PFSK-1 (cell line): ENCODE data around the gene NDOR1.

Experiments used
- FOXP2 ChIP-seq: optimal IDR thresholded peaks from 2 replicates; pipeline ENCODE3; 2011; ENCODE audit warnings: borderline replicate concordance, control low read depth, inconsistent platforms; ENCODE audit not compliant: insufficient read depth; ENCODE audit errors: extremely low read length, extremely low read depth
- POLR2AphosphoS5 ChIP-seq: IDR thresholded peaks from 2 replicates; pipeline ENCODE4 v1.6.1; 2012; ENCODE audit warnings: low read depth, mild to moderate bottlenecking, control low read depth, low read length, moderate library complexity
- SIN3A ChIP-seq: IDR thresholded peaks from 2 replicates; pipeline ENCODE4 v1.6.1; 2012; ENCODE audit warnings: mild to moderate bottlenecking, low read length, moderate library complexity, borderline replicate concordance; ENCODE audit not compliant: insufficient read depth
- TAF1 ChIP-seq: IDR thresholded peaks from 2 replicates; pipeline ENCODE4 v1.6.1; 2012; ENCODE audit warnings: low read length, control low read depth, borderline replicate concordance; ENCODE audit not compliant: insufficient read depth
- TF ChIP-seq, protein P1 (sequence below), 2 experiments: IDR thresholded peaks; 2 replicates each; pipeline versions ENCODE4 v1.6.1 to v1.8.0; 2011 to 2012; ENCODE audit warnings: low read depth in 2 of 2, low read length in 2 of 2, control low read depth in 1 of 2, inconsistent platforms in 1 of 2, mild to moderate bottlenecking in 1 of 2, moderate library complexity in 1 of 2; ENCODE audit not compliant: insufficient read depth in 1 of 2

DNA sequence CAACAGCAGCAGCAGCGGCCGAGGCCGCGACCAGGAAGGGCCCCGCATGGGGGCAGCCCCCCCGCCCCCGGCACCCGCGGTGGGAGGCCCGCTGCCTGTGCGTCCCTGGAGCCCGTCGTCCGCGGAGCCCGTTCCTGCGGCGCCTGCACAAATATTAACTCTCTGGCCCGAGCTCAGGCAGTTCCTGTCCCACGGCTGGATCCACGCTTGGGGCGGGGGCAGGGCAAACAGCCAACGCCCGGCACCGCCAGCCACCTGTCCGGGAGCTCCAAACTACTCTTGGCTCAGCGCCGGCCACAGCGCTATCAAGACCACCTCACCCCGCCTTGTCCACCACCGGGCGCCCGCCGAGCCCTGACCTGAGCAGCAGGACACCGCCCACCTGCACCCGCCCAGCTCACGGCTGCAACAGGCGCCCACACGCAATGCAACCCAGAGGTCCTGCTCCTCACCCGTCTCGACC lies 35.6 kb upstream of the NDOR1 start, which contains the start of gene LRRC26:
- no peak for TF ChIP-seq POLR2AphosphoS5
- no peak for TF ChIP-seq TAF1
- TF ChIP-seq, protein P1, sequence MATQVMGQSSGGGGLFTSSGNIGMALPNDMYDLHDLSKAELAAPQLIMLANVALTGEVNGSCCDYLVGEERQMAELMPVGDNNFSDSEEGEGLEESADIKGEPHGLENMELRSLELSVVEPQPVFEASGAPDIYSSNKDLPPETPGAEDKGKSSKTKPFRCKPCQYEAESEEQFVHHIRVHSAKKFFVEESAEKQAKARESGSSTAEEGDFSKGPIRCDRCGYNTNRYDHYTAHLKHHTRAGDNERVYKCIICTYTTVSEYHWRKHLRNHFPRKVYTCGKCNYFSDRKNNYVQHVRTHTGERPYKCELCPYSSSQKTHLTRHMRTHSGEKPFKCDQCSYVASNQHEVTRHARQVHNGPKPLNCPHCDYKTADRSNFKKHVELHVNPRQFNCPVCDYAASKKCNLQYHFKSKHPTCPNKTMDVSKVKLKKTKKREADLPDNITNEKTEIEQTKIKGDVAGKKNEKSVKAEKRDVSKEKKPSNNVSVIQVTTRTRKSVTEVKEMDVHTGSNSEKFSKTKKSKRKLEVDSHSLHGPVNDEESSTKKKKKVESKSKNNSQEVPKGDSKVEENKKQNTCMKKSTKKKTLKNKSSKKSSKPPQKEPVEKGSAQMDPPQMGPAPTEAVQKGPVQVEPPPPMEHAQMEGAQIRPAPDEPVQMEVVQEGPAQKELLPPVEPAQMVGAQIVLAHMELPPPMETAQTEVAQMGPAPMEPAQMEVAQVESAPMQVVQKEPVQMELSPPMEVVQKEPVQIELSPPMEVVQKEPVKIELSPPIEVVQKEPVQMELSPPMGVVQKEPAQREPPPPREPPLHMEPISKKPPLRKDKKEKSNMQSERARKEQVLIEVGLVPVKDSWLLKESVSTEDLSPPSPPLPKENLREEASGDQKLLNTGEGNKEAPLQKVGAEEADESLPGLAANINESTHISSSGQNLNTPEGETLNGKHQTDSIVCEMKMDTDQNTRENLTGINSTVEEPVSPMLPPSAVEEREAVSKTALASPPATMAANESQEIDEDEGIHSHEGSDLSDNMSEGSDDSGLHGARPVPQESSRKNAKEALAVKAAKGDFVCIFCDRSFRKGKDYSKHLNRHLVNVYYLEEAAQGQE (IDR thresholded peaks at IDR 0.05; ENCODE audit: insufficient read depth in 1 of 2, low read depth in 2 of 2, low read length in 2 of 2), result no peak
- no peak for TF ChIP-seq FOXP2
- no peak for TF ChIP-seq SIN3A
